GM11168 (cell line): Measurements from ENCODE around the gene MARCHF9.
"Not testable (repeated sequence)": the region's sequence is repeated elsewhere in the genome, so short reads cannot be mapped to it uniquely, and the experiment has no call there.

Experiments used
- in situ Hi-C: fragments of 300-500 bp; cut with MboI; formaldehyde crosslinking; loops from one replicate; pipeline ENCODE4 v1.12.0; 2022; ENCODE audit warnings: low sequenced_read_pairs; ENCODE audit not compliant: unreplicated experiment

MARCHF9 gene, protein sequence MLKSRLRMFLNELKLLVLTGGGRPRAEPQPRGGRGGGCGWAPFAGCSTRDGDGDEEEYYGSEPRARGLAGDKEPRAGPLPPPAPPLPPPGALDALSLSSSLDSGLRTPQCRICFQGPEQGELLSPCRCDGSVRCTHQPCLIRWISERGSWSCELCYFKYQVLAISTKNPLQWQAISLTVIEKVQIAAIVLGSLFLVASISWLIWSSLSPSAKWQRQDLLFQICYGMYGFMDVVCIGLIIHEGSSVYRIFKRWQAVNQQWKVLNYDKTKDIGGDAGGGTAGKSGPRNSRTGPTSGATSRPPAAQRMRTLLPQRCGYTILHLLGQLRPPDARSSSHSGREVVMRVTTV

DNA sequence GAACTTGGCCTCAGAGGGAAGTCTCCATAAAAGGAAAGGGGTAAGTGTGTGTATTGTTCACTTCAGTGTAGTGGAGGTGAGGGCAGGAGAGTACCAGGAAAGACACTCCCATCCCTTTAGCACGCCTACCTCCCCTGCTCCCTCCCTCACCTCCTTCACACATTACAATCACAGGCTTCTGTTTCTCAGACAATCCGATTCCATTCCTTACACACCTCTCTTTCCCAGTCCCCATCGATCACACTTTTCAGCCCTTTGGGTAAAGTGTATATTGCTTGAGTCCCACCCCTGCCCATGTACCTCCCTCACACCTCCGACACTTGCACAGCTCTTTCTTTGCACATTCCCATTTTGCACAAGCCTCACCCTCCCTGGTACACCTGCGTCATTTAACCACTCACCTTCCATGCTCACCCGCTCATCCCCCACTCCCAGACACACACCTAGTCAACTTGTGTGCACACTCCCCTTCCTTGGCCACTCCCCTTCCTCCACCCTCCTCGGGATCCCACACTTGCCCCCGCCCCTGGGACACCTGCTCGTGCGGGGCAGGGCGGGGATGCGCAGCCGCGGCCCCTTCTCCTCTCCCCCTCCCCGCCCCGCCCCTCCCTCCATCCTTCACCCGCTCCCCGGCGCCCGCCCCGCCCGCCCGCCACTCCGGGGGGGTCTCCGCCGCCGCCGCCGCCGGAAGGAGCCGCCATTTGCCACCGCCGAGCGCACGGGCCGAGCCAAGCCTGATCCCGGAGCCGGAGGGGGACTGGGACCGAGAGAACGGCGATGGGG lies at the start of gene MARCHF9:
Gene MARCHF9 (plus strand): TSS at position 693 of the 783 bp plus-strand sequence. CDS start 426 bp downstream, outside the sequence.
- in situ Hi-C loops = no loop called here

DNA sequence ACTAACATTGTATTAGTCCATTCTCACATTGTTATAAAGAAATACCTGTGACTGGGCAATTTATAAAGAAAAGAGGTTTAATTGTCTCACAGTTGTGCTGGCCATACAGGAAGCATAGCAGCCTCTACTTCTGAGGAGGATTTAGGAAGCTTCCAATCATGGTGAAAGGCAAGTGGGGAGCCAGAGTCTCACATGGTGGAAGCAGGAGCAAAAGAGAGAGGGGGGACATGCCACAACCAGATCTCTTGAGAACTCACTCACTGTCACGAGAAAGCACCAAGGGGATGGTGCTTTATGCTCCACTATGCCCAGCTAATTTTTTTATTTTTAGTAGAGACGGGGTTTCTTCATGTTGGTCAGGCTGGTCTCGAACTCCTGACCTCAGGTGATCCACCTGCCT lies 47.7 kb upstream of the MARCHF9 start:
- in situ Hi-C loops = no loop called here

DNA sequence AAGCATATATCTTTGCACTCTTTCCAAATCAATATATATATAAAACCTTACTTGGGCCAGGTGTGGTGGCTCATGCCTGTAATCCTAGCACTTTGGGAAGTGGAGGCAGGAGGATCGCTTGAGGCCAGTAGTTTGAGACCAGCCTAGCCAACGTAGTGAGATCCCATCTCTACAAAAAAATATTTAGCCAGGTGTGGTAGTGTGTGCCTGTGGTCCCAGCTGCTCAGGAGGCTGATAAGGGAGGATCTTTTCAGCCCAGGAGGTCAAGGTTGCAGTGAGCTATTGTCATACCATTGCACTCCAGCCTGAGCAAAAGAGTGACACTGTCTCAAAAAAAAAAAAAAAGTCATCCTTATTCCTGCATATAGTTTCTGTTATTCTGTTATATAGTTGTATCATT lies 46.6 kb upstream of the MARCHF9 start:
- in situ Hi-C loops = no loop called here

DNA sequence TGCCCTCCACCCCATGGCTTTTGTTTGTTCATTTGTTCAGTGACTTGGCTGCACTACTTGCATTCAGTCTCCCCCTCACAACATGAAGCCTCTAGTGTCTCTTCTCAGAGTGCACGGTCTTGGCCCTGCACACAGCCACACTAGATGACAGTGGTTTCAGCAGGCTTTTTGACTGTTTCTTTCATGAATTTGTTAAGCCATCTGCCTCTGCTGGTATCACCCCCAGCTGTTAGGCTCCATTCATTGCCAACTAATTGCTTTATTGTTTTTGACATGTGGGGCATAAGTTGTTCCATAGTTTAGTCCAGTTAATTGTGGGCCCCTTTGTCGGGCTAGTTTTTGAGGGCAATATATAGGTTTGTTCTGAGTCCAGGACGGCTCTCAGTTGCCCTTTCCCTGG lies 42.2 kb upstream of the MARCHF9 start:
- in situ Hi-C loops = no loop called here

DNA sequence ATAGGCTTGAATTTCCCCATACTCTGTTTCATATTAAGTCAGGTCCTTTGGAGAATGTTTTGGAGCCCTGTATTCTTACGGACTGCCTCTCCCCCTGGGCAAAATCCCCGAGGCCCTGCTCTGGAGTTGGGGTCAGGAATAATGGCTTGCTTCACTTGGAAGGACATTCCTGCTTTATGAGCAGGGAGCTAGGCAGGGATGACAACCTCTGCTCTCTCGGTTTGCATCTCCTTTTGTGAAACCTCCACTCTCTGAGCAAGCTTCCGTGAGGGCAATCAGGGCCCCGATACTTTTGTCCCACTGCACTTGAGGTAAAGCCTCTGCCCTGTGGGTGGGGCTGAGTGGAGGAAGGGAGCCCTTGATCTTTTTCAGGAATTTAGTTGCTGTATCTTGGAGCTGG lies 41.7 kb upstream of the MARCHF9 start:
- in situ Hi-C loops = no loop called here

DNA sequence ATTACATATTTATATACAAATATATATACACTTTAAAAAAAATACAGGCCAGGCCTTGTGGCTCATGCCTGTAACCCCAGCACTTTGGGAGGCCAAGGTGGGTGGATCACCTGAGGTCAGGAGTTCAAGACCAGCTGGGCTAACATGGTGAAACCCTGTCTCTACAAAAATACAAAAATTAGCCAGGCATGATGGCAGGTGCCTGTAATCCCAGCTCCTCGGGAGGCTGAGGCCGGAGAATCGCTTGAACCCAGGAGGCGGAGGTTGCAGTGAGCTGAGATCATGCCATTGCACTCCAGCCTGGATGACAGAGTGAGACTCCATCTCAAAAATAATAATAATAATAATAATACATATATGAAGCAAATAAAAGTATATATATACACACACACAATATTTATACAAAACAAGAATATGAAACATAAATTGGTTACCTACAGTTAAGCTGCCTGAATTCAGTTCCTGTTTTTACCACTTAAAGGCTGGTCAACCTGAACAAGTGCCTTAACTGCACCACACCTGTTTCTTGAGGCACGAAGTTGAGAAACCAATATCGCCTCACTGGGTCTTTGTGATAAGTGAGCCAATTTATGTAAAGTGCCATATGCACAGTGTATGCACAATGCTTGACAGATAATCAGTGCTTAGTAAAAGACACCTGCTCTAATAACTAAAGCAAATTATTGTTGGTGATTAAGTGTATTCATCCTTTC lies 39.7 kb upstream of the MARCHF9 start:
- in situ Hi-C loops = not testable (repeated sequence)

DNA sequence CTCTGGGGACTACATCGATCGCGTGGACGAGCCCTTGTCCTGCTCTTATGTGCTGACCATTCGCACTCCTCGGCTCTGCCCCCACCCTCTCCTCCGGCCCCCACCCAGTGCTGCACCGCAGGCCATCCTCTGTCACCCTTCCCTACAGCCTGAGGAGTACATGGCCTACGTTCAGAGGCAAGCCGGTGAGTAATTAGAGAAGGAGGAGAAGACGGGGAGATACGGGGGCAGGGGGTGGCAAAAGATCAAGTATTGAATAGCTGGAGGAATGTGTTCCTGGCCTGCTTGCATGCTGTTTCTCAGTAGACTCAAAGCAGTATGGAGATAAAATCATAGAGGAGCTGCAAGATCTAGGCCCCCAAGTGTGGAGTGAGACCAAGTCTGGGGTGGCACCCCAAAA lies 39.1 kb upstream of the MARCHF9 start:
- in situ Hi-C loops = no loop called here

DNA sequence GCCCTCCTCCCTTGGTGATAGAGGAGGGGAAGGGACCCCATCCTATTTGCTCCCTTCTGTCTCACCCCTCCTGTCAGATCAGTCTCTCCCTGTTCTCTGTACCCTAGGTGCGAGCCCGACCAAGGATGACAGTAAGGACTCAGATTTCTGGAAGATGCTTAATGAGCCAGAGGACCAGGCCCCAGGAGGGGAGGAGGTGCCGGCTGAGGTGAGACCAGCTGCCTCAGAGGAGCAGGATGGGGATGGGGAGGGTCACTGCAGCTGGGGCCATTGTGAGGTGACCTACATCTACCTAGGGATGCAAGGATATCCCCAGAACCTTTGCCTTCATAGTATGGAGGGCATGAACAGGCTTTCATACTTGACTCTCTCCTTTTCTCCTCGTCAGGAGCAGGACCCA lies 38.6 kb upstream of the MARCHF9 start:
- in situ Hi-C loops = no loop called here

DNA sequence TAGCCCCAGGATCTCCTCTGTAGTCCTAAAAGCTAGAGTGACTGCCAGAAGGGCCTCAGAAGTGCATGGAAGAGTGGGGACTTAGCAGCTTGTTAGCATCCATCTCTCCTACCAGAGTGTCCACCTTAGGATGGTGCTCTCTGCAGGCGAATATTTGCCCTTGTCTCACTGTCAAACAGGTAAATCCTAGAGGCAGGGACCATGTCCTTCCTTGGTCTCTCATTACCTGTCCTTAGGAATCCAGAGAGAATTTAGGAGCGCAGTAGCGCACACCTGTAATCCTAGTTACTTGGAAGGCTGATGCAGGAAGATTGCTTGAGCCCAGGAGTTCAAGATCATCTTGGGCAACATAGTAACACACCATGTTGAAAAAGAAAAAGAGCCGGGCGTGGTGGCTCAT lies 37.8 kb upstream of the MARCHF9 start:
- in situ Hi-C loops = no loop called here

DNA sequence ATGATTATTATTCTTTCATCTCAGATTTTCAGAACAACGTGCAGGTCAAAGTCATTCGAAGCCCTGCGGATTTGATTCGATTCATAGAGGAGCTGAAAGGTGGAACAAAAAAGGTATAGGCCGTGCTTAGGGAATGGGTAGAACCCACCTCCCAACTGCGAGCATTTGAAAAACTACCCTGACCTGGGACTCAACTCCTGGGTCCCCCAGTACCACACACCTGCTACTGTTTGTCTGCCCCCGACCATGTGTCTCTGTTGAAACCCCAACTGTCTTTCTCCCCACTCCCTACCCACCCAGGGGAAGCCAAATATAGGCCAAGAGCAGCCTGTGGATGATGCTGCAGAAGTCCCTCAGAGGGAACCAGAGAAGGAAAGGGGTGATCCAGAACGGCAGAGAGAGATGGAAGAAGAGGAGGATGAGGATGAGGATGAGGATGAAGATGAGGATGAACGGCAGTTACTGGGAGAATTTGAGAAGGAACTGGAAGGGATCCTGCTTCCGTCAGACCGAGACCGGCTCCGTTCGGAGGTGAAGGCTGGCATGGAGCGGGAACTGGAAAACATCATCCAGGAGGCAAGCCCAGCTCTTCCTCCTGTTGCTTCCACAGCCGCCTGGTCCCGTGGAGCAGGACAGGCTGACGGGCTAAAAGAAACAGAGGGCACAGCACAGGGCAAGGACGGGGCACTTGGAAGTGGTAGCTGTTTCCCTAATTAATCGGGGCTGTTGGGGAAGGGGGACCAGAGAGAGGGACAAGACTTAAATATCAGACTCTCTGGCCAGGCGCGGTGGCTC lies 36.9 kb upstream of the MARCHF9 start:
- in situ Hi-C loops = no loop called here

DNA sequence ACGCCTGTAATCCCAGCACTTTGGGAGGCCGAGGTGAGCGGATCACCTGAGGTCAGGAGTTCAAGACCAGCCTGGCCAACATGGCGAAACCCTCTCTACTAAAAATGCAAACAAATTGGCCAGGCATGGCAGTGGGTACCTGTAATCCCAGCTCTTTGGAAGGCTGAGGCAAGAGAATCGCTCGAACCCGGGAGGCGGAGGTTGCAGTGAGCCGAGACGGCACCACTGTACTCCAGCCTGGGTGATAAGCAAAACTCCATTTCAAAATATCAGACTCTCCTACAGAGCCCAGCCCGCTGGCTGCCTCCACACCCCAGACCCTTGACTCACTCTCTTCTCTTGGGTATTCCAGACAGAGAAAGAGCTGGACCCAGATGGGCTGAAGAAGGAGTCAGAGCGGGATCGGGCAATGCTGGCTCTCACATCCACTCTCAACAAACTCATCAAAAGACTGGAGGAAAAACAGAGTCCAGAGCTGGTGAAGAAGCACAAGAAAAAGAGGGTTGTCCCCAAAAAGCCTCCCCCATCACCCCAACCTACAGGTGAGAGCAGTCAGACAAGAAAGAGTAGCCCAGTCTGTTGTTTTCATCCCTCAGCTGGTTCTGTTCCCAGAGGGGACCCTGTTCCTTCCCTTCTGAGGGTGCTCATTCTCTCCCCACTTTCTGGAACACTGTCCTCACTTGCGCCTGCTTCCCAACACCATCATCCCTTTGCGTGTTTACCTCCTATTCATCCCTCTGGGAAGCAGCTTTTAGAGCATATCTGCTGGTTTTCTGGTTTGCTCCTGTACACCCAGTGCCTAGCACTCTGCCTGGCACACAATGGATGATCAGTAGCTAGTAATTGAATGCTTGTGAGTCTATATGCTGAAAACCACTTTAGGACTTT lies 36.0 kb upstream of the MARCHF9 start:
- in situ Hi-C loops = no loop called here

DNA sequence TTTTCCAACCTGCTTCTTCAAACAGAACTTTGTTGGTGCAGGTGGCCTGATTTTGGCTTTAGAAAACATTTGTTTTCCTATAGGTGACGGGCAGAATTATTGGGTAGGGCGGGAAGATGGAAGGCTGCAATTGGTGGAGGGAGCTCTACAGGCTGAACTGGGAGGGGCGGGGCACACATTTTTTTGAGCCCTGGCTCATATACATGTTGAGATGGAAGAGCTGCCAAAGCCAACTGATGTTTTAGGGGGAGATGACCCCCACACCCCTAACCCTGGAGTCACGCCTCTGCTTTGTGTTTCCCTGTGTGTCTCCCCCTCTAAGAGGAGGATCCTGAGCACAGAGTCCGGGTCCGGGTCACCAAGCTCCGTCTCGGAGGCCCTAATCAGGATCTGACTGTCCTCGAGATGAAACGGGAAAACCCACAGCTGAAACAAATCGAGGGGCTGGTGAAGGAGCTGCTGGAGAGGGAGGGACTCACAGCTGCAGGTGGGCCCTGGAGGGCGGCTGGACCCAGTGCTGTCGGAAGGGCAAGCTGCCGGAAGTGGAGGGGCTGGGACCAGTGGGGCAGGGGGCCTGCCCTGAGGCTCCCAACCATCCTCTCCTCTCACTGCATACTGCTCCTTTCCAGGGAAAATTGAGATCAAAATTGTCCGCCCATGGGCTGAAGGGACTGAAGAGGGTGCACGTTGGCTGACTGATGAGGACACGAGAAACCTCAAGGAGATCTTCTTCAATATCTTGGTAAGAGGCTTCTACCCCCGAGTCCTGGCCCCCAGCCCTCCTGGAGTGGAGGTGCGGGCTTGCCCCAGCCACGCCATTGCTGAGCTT lies 34.9 kb upstream of the MARCHF9 start:
- in situ Hi-C loops = no loop called here

DNA sequence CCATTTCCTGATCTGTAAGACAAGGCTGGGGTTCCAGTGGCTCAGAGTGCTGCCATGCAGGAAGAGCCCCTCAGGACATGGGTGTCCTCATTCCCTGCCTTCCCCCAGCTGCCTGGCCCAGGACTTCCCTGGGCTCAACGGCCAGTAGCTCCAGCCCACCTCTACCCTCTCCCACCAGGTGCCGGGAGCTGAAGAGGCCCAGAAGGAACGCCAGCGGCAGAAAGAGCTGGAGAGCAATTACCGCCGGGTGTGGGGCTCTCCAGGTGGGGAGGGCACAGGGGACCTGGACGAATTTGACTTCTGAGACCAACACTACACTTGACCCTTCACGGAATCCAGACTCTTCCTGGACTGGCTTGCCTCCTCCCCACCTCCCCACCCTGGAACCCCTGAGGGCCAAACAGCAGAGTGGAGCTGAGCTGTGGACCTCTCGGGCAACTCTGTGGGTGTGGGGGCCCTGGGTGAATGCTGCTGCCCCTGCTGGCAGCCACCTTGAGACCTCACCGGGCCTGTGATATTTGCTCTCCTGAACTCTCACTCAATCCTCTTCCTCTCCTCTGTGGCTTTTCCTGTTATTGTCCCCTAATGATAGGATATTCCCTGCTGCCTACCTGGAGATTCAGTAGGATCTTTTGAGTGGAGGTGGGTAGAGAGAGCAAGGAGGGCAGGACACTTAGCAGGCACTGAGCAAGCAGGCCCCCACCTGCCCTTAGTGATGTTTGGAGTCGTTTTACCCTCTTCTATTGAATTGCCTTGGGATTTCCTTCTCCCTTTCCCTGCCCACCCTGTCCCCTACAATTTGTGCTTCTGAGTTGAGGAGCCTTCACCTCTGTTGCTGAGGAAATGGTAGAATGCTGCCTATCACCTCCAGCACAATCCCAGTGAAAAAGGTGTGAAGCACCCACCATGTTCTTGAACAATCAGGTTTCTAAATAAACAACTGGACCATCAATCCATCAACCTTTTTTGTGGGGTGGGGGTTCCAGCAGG lies 34.0 kb upstream of the MARCHF9 start:
- in situ Hi-C loops = no loop called here

DNA sequence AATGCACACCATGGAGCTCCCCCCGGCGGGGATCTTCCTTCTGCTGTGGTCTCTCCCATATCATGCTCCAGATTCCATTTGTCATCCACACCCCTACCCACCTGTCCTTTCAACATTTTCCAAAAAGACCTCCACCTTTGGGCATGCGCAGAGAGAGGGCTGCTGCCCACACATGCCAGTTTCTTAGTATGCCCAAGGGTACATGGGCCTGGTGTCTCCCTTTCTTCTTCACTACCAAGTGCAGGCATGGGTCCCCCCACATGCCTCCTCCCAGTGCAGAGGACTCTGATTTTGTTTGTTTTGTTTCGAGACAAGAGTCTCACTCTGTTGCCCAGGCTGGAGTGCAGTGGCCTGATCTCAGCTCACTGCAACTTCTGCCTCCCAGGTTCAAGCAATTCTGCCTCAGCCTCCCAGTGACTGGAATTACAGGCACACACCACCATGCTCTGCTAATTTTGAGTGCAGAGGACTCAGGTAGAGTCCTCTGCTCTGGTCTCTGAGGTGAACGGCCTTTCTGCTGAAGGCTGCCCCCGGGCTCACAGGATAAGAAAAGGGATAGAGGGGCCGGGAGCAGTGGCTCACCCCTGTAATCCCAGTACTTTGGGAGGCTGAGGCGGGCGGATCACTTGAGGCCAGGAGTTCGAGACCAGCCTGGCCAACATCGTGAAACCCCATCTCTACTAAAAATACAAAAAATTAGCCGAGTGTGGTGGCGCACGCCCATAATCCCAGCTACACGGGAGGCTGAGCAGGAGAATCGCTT lies 32.9 kb upstream of the MARCHF9 start:
- in situ Hi-C loops = not testable (repeated sequence)

DNA sequence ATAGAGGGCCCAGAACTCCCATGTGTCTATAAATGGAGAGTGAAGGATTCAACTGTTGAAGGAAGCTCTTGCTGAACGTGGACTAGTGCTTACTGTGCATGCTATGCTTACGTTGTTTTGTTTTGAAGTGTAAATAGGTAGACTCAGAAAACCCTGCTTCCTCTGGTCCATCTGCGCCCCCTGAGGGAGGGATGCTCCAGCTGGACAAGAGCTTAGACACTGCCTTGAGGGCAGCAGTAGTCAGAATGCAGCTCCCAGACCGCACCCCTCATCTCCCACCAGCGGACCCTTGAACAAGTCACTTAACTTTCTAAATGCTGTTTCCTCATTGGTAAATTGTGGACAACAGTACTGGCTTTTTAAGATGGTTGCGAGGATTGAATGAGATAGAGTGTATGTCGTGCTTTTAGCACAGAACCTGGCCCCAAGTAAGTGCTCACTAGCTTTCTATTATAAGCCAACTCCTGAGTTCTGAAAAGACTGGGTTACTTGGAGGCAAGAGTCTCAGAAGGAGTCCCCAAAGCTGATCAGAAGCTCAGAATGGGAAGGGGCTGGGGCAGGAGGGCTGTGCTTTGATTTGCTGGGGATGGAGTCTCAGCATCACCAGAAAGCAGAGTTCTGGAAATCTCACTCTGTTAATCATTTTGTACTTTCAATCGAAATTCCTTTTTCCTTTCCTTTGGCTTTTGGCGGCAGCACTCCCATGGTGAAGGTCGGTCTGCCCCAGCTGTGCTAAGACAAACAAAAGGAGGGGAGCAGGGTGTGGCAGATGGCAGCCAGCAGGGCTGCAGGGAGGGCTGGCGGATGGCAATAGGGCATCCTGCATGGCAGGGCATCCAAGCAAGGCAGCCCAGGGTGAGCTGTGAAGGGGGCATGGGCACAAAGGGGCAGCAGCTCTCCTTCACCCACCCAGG lies 31.9 kb upstream of the MARCHF9 start:
- in situ Hi-C loops = no loop called here

DNA sequence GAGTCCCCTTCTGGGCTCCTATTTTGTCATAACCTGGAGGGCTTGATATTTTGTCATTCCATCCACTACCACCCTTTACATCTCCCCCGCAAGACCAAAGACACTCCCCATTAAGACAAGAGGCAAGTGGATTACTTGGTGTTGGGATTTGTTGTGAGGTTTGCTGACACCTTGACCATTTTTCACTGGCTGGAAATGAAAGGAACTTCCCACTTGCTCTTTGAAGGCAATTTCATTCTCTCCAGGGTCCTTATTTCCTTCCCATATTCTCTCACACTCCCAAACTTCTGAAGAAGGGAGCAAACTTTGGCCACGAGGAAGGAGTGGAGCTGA lies 31.3 kb upstream of the MARCHF9 start:
- in situ Hi-C loops = no loop called here
